Cerebellar nuclear complex (tissue), 1 donor: Measurements from ENCODE around the gene SLC35B4.
"Not testable (repeated sequence)": the region's sequence is repeated elsewhere in the genome, so short reads cannot be mapped to it uniquely, and the experiment has no call there.

Source experiments
- DNase-seq, 2 experiments: peaks; one replicate each; lab custom pipeline; 2025; lab: John Stamatoyannopoulos, UW

Gene SLC35B4

GRCh38 chr7:134331393-134331792 is 14.7 kb upstream of the SLC35B4 start:
- no peak for DNase-seq

- no peak for DNase-seq
Measured at GRCh38 chr7:134330974-134331373, 14.2 kb upstream of the SLC35B4 start.

- DNase-seq: no peak
Measured at GRCh38 chr7:134329614-134330346, 13.1 kb upstream of the SLC35B4 start.

- no peak for DNase-seq
Measured at GRCh38 chr7:134328900-134329299, 12.2 kb upstream of the SLC35B4 start.

- no peak for DNase-seq
Measured at GRCh38 chr7:134327896-134328295, 11.2 kb upstream of the SLC35B4 start.

GRCh38 chr7:134324107-134324506 is 7.4 kb upstream of the SLC35B4 start:
- DNase-seq: no peak

- DNase-seq: no peak
Measured at GRCh38 chr7:134320201-134320600, 3.5 kb upstream of the SLC35B4 start.

- no peak for DNase-seq
Measured at GRCh38 chr7:134318443-134318842, 1.7 kb upstream of the SLC35B4 start.

- DNase-seq: no peak
Measured at GRCh38 chr7:134317434-134317833, 704 bp upstream of the SLC35B4 start.

GRCh38 chr7:134315679-134316538 is 821 bp downstream of the SLC35B4 start:
- DNase-seq: no peak

- DNase-seq: no peak
Measured at GRCh38 chr7:134313543-134313942, 3.2 kb downstream of the SLC35B4 start.

GRCh38 chr7:134312717-134313116 is 4.0 kb downstream of the SLC35B4 start:
- DNase-seq: no peak

GRCh38 chr7:134311807-134312206 is 4.9 kb downstream of the SLC35B4 start:
- no peak for DNase-seq

GRCh38 chr7:134308548-134308947 is 8.2 kb downstream of the SLC35B4 start:
- no peak for DNase-seq

GRCh38 chr7:134307320-134307719 is 9.4 kb downstream of the SLC35B4 start:
- no peak for DNase-seq

- DNase-seq: no peak
Measured at GRCh38 chr7:134302120-134302519, 14.6 kb downstream of the SLC35B4 start.

GRCh38 chr7:134301592-134301991 is 15.1 kb downstream of the SLC35B4 start:
- DNase-seq: no peak

- DNase-seq: no peak
Measured at GRCh38 chr7:134300988-134301387, 15.7 kb downstream of the SLC35B4 start.

GRCh38 chr7:134298902-134299683 is 17.6 kb downstream of the SLC35B4 start:
- peak; percentile 20 to 74 for DNase-seq

- no peak for DNase-seq
Measured at GRCh38 chr7:134297489-134297888, 19.2 kb downstream of the SLC35B4 start.

GRCh38 chr7:134295982-134296381 is 20.7 kb downstream of the SLC35B4 start:
- not testable (repeated sequence) for DNase-seq

GRCh38 chr7:134293002-134293740 is 23.6 kb downstream of the SLC35B4 start:
- DNase-seq: no peak
